Pancreas (tissue), 10 donors: ENCODE data around the gene AMY1C. TPM values are rescaled to one million over a fixed set of nuclear protein-coding genes. Genes with fewer than 3 reads are reported as not detected.
A peak's percentile ranks its signal among the peaks of the same experiment; 100 is the strongest.
"Not testable (repeated sequence)": the region's sequence is repeated elsewhere in the genome, so short reads cannot be mapped to it uniquely, and the experiment has no call there.

Experiments
- ATAC-seq, 4 donors: fragments of 200-7000 bp; cut with Tn5 transposase; one replicate each; pipeline versions ENCODE4 v1.8.0 to v1.9.1; 2020; ENCODE audit warnings: mild to moderate bottlenecking in 4 of 4, moderate library complexity in 4 of 4
- DNase-seq, 6 donors: peaks; one replicate each; pipeline ENCODE4 v3.0.0-alpha.2; 2020
- FAIRE-seq: peaks from 2 replicates; lab custom pipeline; 2012; peaks lifted over from hg19 to GRCh38; lab: Jason Lieb, UNC
- H3K27ac ChIP-seq, 4 donors: fragments of 200-600 bp; sonication (generic); 1 replicate in 3 of 4; 2 replicates in 1 of 4; pipeline versions ENCODE4 v1.5.0 to v1.8.0; 2020
- H3K27me3 ChIP-seq, 4 donors: fragments of 200-600 bp; one replicate each; pipeline ENCODE4 v1.8.0; 2021
- H3K36me3 ChIP-seq, 3 donors: fragments of 200-600 bp; sonication (generic) in 1 of 3; one replicate each; pipeline versions ENCODE4 v1.5.0 to v1.8.0; 2020 to 2021
- H3K4me1 ChIP-seq, 3 donors: fragments of 200-600 bp; one replicate each; pipeline ENCODE4 v1.8.0; 2021
- H3K4me3 ChIP-seq, 4 donors: fragments of 200-600 bp; sonication (generic) in 2 of 4; one replicate each; pipeline versions ENCODE4 v1.5.0 to v1.8.0; 2020 to 2021
- H3K9me3 ChIP-seq, 4 donors: fragments of 200-600 bp; one replicate each; pipeline ENCODE4 v1.8.0; 2021
- WGBS, 2 donors: extraction: QIAGEN DNeasy Blood & Tissue Kit; methylation state at CpG; one replicate each; pipeline ENCODE4 v1.1.7; 2013; 5-methylcytosine and 5-hydroxymethylcytosine counted together
- intact Hi-C, 3 donors: fragments of 100-400 bp; cut with DNase I; formaldehyde crosslinking; loops; one replicate each; pipeline versions ENCODE4 v1.11.1 to v1.14.2; 2022
- polyA plus RNA-seq, 2 donors: library from polyadenylated mRNA; stranded (reverse); fragments of 200-250 nt; gene quantifications; one replicate each; pipeline ENCODE4 v1.2.3, GENCODE V29; 2013
- total RNA-seq, 6 donors: library from RNA; stranded (reverse); fragmentation: NEBNext Ultra II Directional in 4 of 6; extraction: Animal tissue kit (Norgen Biotek cat#: 25700) in 4 of 6; gene quantifications; one replicate each; pipeline versions ENCODE4 v1.2.1 to v1.2.4, GENCODE V29; 2021 to 2023
- donor health status: healthy with polysubstance abuse.
- donor health status: DM: no; HTN: no; CAD: no; lungs with moderate emphysema.
- donor health status: DM: no; HTN: no; CAD: no.
- donor health status: control.
- donor health status: control.
- donor health status: Bipolar disorder and iron deficiency.
- donor health status: DM: yes; HTN: yes; CAD: no.
- donor health status: DM: no; HTN: no; CAD: no.
- donor health status: DM: no; HTN: no; CAD: no.
- donor health status: DM: yes; HTN: yes; CAD: no.

AMY1C gene
- total RNA-seq (under 1 TPM in 3 of 6 donors, not detected in 3; 0.12 to 0.43 (median 0.16) TPM), polyA plus RNA-seq (not detected)

DNA sequence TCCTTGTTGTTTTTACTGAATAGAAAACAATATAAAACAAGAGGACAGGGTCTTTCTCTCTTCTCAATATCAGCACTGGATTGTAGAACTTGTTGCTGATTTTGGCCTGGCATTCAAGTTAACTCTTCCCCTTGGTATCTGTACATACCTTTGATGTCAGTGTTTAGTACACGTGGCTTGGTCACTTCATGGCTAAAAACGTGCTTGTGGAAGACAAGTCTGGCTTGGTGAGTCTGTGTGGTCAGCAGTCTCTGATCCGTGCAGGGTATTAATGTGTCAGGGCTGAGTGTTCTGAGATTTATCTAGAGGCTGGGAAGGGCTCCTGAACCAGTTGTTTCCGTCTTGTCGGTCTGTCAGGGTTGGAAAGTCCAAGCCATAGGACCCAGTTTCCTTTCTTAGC lies at the start of gene AMY1C:
Gene AMY1C, plus strand, starts transcription at position 301 of the 400 bp plus-strand sequence. CDS start 572 bp downstream, outside the sequence.
- no CpG with 5 or more reads among the region's 5 CpGs for WGBS, 2 donors
- H3K27me3 ChIP-seq, DNase-seq, H3K4me1 ChIP-seq, H3K36me3 ChIP-seq, FAIRE-seq, ATAC-seq, H3K27ac ChIP-seq, H3K9me3 ChIP-seq, intact Hi-C loops, H3K4me3 ChIP-seq: not testable (repeated sequence)

DNA sequence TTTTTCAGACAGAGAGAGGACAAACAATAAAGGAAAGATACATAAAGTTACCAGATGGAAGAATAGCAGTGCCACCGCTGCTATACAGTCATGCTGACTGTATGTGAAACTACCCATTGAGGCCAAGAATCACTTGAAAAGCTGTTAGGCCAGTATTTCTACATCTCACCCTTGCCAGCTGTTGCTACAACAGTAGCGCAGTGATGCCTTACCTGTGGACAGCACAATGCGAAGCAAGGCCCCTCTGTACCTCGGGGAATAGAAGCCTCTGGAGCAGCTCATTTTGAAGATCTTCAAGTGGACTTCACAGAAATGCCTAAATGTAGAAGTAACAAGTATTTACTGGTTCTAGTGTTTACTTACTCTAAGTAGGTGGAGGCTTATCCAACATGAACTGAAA lies 49.0 kb upstream of the AMY1C start:
- H3K27me3 ChIP-seq, H3K4me1 ChIP-seq, H3K4me3 ChIP-seq, H3K27ac ChIP-seq, H3K9me3 ChIP-seq, H3K36me3 ChIP-seq, FAIRE-seq, ATAC-seq, intact Hi-C loops, DNase-seq: not testable (repeated sequence)
- WGBS, 2 donors, result no CpG with 5 or more reads among the region's 4 CpGs

DNA sequence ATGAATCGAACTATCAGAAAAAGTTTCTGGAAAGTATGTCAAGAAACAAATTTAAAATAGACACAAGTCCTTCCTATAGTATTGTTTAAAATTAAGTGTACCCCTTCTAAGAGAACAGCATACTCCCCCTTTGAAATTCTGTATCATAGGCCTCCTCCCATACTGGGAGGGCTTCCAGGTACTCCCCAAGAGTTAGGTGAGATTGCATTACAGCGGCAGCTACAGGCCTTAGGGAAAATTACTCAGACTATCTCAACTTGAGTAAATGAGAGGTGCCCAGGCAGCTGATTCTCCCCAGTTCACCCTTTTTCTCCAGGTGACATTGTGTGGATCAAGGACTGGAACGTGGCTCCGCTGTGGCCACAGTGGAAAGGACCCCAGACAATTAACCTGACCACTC lies 48.4 kb upstream of the AMY1C start:
- H3K27ac ChIP-seq, H3K36me3 ChIP-seq, H3K9me3 ChIP-seq, H3K4me3 ChIP-seq, DNase-seq, intact Hi-C loops, FAIRE-seq, H3K4me1 ChIP-seq, H3K27me3 ChIP-seq, ATAC-seq: not testable (repeated sequence)
- WGBS, 2 donors, result no CpG with 5 or more reads among the region's 4 CpGs

DNA sequence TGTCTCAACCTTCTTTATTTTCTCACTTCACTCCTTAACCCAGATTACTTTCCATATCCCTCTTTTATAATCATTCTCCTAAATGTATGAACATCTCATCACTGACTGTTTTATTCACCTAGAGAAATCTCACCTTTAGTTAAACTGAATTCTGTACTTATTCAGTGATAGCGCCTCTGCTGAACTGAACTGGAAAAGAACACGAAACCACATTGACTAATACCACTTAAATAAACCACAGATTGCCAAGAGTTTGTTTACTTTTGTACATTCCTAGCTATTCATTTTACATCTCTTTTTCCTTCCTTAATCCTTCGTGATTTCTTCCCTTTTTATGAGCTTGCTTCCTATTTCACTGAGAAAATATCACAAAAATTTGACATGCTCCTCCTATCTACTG lies 42.0 kb upstream of the AMY1C start:
- DNase-seq, FAIRE-seq, ATAC-seq, H3K27ac ChIP-seq, intact Hi-C loops, H3K27me3 ChIP-seq, H3K36me3 ChIP-seq, H3K4me1 ChIP-seq, H3K4me3 ChIP-seq, H3K9me3 ChIP-seq: not testable (repeated sequence)
- no CpG with 5 or more reads among the region's 3 CpGs for WGBS, 2 donors

DNA sequence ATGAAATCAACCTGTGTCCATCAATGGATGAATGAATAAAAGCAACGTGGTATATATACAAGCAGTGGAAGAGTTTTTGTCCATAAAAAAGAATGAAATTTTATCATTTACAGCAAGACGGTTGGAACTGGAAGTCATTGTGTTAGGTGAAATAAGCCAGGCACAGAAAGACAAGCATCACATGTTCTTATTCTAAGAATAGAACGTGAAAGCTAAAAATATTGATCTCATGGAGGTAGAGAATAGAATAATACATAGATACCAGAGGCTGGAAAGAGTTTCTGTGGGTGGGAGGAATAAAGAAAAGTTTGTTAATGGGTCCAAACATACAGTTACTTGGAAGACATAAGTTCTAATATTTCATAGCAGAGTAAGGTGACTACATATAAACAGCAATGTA lies 39.3 kb upstream of the AMY1C start:
- H3K27ac ChIP-seq, H3K4me1 ChIP-seq, H3K4me3 ChIP-seq, FAIRE-seq, H3K36me3 ChIP-seq, intact Hi-C loops, H3K27me3 ChIP-seq, H3K9me3 ChIP-seq, DNase-seq, ATAC-seq: not testable (repeated sequence)
- no CpG with 5 or more reads among the region's 3 CpGs for WGBS, 2 donors

DNA sequence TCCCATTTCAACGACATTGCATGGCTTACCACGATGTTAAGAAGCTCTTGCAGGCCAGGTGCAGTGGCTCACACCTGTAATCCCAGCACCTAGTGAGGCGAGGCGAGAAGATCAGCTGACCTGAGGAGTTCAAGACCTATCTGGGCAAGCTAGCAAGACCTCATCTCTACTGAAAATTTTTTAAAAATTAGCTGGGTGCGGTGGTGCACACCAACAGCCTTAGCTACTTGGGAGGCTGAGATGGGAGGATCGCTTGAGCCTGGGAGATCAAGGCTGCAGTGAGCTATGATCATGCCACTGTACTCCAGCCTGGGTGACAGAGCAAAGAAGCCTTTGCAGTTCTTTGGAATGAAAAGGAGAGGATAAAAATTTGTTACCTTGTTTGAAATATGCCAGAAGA lies 32.3 kb upstream of the AMY1C start:
- 55 to 65% methylated on average over 6 of the region's 6 CpGs for WGBS, 2 donors
- DNase-seq (peak in 4 of 6 donors; percentile 2 to 28 (median 9)), ATAC-seq (peak in 2 of 4 donors; percentile 36 to 40)
- H3K4me3 ChIP-seq, H3K9me3 ChIP-seq, H3K4me1 ChIP-seq, H3K27ac ChIP-seq, intact Hi-C loops, FAIRE-seq, H3K27me3 ChIP-seq, H3K36me3 ChIP-seq: not testable (repeated sequence)

DNA sequence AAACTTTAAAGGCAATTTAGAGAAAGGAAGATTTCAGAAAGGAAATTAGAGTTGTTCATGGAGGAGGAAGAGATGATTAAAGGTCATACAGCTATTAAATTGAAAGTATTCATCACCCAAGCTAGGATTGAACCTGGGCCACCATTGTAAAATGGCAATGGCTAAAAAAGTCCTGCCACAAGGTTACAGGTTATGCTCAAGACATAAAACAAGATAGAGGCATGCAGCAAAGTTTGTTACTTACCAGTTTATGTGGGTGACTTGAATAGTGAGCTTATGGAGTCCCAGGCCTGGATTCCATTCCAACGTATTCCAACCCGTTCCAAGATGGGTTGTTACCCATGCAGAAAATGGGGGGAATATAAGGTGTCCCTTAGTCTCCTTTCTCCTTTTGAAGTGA lies 28.2 kb upstream of the AMY1C start:
- H3K36me3 ChIP-seq, intact Hi-C loops, DNase-seq, H3K4me3 ChIP-seq, H3K4me1 ChIP-seq, H3K9me3 ChIP-seq, H3K27ac ChIP-seq, FAIRE-seq, H3K27me3 ChIP-seq: not testable (repeated sequence)
- no CpG with 5 or more reads among the region's 2 CpGs for WGBS, 2 donors
- ATAC-seq, result peak in 2 of 4 donors; percentile 51 to 61

DNA sequence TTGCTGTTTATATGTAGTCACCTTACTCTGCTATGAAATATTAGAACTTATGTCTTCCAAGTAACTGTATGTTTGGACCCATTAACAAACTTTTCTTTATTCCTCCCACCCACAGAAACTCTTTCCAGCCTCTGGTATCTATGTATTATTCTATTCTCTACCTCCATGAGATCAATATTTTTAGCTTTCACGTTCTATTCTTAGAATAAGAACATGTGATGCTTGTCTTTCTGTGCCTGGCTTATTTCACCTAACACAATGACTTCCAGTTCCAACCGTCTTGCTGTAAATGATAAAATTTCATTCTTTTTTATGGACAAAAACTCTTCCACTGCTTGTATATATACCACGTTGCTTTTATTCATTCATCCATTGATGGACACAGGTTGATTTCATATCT lies 14.4 kb upstream of the AMY1C start:
- no CpG with 5 or more reads among the region's 3 CpGs for WGBS, 2 donors
- H3K4me1 ChIP-seq, intact Hi-C loops, H3K4me3 ChIP-seq, H3K36me3 ChIP-seq, H3K27ac ChIP-seq, ATAC-seq, H3K27me3 ChIP-seq, DNase-seq, H3K9me3 ChIP-seq: not testable (repeated sequence)
- peak; percentile 64 for FAIRE-seq

DNA sequence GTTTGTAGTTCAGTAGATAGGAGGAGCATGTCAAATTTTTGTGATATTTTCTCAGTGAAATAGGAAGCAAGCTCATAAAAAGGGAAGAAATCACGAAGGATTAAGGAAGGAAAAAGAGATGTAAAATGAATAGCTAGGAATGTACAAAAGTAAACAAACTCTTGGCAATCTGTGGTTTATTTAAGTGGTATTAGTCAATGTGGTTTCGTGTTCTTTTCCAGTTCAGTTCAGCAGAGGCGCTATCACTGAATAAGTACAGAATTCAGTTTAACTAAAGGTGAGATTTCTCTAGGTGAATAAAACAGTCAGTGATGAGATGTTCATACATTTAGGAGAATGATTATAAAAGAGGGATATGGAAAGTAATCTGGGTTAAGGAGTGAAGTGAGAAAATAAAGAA lies 11.7 kb upstream of the AMY1C start:
- intact Hi-C loops, result not testable (repeated sequence)
- peak; percentile 69 for FAIRE-seq

DNA sequence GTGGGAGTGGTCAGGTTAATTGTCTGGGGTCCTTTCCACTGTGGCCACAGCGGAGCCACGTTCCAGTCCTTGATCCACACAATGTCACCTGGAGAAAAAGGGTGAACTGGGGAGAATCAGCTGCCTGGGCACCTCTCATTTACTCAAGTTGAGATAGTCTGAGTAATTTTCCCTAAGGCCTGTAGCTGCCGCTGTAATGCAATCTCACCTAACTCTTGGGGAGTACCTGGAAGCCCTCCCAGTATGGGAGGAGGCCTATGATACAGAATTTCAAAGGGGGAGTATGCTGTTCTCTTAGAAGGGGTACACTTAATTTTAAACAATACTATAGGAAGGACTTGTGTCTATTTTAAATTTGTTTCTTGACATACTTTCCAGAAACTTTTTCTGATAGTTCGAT lies 5.2 kb upstream of the AMY1C start:
- intact Hi-C loops, result not testable (repeated sequence)

More for the DNA sequence above, 11.7 kb upstream of the AMY1C start:
- H3K4me3 ChIP-seq, H3K36me3 ChIP-seq, H3K27me3 ChIP-seq, H3K4me1 ChIP-seq, ATAC-seq, H3K27ac ChIP-seq, H3K9me3 ChIP-seq, DNase-seq: not testable (repeated sequence)
- no CpG with 5 or more reads among the region's 3 CpGs for WGBS, 2 donors

DNA sequence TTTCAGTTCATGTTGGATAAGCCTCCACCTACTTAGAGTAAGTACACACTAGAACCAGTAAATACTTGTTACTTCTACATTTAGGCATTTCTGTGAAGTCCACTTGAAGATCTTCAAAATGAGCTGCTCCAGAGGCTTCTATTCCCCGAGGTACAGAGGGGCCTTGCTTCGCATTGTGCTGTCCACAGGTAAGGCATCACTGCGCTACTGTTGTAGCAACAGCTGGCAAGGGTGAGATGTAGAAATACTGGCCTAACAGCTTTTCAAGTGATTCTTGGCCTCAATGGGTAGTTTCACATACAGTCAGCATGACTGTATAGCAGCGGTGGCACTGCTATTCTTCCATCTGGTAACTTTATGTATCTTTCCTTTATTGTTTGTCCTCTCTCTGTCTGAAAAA lies 4.7 kb upstream of the AMY1C start:
- H3K4me1 ChIP-seq, H3K9me3 ChIP-seq, H3K27me3 ChIP-seq, intact Hi-C loops, H3K4me3 ChIP-seq, H3K36me3 ChIP-seq, ATAC-seq, FAIRE-seq, H3K27ac ChIP-seq, DNase-seq: not testable (repeated sequence)
- no CpG with 5 or more reads among the region's 4 CpGs for WGBS, 2 donors

More for the DNA sequence above, 5.2 kb upstream of the AMY1C start:
- not testable (repeated sequence) for FAIRE-seq, H3K27me3 ChIP-seq, H3K4me3 ChIP-seq, ATAC-seq, H3K4me1 ChIP-seq, H3K36me3 ChIP-seq, DNase-seq, H3K9me3 ChIP-seq, H3K27ac ChIP-seq
- WGBS, 2 donors, result no CpG with 5 or more reads among the region's 4 CpGs

DNA sequence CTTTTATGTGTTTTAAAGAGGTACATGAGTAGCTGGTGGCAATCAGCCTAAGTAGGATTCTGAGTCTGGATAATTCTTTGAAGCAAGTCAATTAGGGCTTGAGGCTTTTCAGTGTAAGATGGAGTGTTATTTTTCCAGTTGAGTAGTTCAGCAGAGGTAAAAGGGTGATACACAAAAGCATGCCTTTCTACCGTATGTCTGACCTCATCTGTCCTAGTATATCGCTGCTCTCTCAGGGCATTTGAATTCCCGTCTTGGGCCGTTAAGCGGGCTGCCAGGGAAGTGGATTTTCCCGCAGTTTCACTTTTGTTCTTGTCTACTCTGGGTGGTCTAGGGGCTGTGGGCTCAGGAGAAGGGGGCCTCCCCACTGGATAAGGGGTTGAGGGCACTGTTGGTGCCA lies 1.4 kb upstream of the AMY1C start:
- ATAC-seq, H3K4me1 ChIP-seq, H3K36me3 ChIP-seq, H3K27ac ChIP-seq, H3K4me3 ChIP-seq, H3K27me3 ChIP-seq, FAIRE-seq, intact Hi-C loops, H3K9me3 ChIP-seq, DNase-seq: not testable (repeated sequence)
- no CpG with 5 or more reads among the region's 6 CpGs for WGBS, 2 donors
